ENCODE results near the gene HHIPL1.

Gene HHIPL1

GRCh38 chr14:99611646-99612045 lies 33.3 kb upstream of the HHIPL1 start:
- DNase-seq (ENCODE audit: low spot score) = no peak

GRCh38 chr14:99612071-99612737 lies 32.7 kb upstream of the HHIPL1 start:
- no peak for DNase-seq (ENCODE audit: low spot score)

GRCh38 chr14:99612738-99613330 lies 32.1 kb upstream of the HHIPL1 start:
- DNase-seq (ENCODE audit: low spot score) = no peak

GRCh38 chr14:99615497-99616157 lies 29.3 kb upstream of the HHIPL1 start:
- DNase-seq (ENCODE audit: low spot score) = no peak

- DNase-seq (ENCODE audit: low spot score) = no peak
Observed at GRCh38 chr14:99616832-99617800, 27.8 kb upstream of the HHIPL1 start.

GRCh38 chr14:99619835-99620834 lies 24.8 kb upstream of the HHIPL1 start:
- no peak for DNase-seq (ENCODE audit: low spot score)

GRCh38 chr14:99621948-99622347 lies 23.0 kb upstream of the HHIPL1 start:
- DNase-seq (ENCODE audit: low spot score) = no peak

GRCh38 chr14:99624024-99624423 lies 20.9 kb upstream of the HHIPL1 start:
- DNase-seq (ENCODE audit: low spot score) = no peak

GRCh38 chr14:99624971-99625370 lies 20.0 kb upstream of the HHIPL1 start:
- DNase-seq (ENCODE audit: low spot score) = no peak

- no peak for DNase-seq (ENCODE audit: low spot score)
Observed at GRCh38 chr14:99625476-99625875, 19.5 kb upstream of the HHIPL1 start.

- no peak for DNase-seq (ENCODE audit: low spot score)
Observed at GRCh38 chr14:99626041-99626648, 18.8 kb upstream of the HHIPL1 start.

GRCh38 chr14:99627100-99627499 lies 17.8 kb upstream of the HHIPL1 start:
- no peak for DNase-seq (ENCODE audit: low spot score)

GRCh38 chr14:99627510-99628381 lies 17.2 kb upstream of the HHIPL1 start:
- no peak for DNase-seq (ENCODE audit: low spot score)

- peak; percentile 82 for DNase-seq (ENCODE audit: low spot score)
Observed at GRCh38 chr14:99628887-99629618, 15.9 kb upstream of the HHIPL1 start.

- no peak for DNase-seq (ENCODE audit: low spot score)
Observed at GRCh38 chr14:99630202-99630601, 14.7 kb upstream of the HHIPL1 start.

- DNase-seq (ENCODE audit: low spot score) = no peak
Observed at GRCh38 chr14:99632410-99633035, 12.4 kb upstream of the HHIPL1 start.

- DNase-seq (ENCODE audit: low spot score) = no peak
Observed at GRCh38 chr14:99633141-99633540, 11.8 kb upstream of the HHIPL1 start.

GRCh38 chr14:99633918-99634317 lies 11.0 kb upstream of the HHIPL1 start:
- no peak for DNase-seq (ENCODE audit: low spot score)
